ENCODE results near the gene P2RY14. TPM values are rescaled to one million over a fixed set of nuclear protein-coding genes. Genes with fewer than 3 reads are reported as not detected.
"Not testable (repeated sequence)": the region's sequence is repeated elsewhere in the genome, so short reads cannot be mapped to it uniquely, and the experiment has no call there.

P2RY14 gene
- total RNA-seq, 1 experiment from 2014 or later, result not detected

DNA sequence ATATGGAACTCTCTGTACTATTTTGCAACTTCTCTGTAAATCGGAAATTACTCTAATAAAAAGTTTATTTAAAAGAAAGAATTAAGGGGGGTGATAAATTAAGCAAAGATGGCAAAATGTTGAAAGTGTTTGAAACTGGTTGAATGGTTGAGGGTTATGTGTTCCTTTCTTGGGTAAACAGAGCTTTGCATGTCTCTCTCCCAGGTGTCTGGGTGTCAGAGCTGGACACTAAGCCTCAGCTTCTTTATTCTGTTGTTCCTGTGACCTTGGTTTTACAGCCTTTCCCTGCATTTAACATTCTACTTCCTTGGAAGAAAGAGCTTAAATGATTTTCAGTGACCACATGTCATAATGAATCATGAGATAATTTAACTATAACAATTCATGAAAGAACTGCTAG is 82.5 kb downstream of the P2RY14 start:
- DNase-seq (ENCODE audit: extremely low read depth, low read depth), result no peak

- no peak for DNase-seq (ENCODE audit: extremely low read depth, low read depth)
Observed at GRCh38 chr3:151192545-151192944, 85.8 kb downstream of the P2RY14 start.

- no peak for DNase-seq (ENCODE audit: extremely low read depth, low read depth)
Observed at GRCh38 chr3:151191095-151191494, 87.2 kb downstream of the P2RY14 start.

GRCh38 chr3:151183265-151183671 is 95.1 kb downstream of the P2RY14 start:
- no peak for DNase-seq (ENCODE audit: extremely low read depth, low read depth)

GRCh38 chr3:151182349-151183079 is 95.8 kb downstream of the P2RY14 start:
- no peak for DNase-seq (ENCODE audit: extremely low read depth, low read depth)

DNA sequence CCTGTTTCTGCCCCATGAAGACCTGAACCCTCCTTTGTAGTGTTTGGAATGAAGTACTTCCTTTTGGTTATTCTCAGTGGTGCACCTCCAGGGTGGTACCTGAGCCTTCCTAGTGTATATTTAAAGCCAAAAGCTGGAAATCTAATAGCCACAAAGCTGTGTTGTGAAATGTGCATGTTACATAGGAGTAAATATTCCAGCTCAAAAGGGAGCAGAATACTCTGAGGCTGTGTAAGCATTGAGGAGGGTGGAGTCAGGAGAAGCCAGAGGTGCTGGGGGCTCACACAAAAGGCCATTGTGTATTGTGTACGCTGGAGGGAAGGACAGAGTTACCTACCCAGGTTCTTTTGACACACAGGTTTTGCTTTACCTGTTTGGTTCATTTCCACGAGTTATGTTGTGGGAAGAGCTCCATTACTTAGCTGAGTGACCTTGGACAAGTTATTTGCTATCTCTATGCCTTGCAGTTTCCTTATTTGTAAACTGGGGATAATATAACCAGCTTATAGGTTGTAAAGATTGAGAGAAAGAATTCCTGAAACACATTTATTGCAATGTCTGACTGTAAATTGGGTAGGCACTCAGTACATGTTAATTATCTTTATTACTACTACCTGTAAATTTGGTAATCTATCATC is 100.0 kb downstream of the P2RY14 start:
- no peak for DNase-seq (ENCODE audit: extremely low read depth, low read depth)

DNA sequence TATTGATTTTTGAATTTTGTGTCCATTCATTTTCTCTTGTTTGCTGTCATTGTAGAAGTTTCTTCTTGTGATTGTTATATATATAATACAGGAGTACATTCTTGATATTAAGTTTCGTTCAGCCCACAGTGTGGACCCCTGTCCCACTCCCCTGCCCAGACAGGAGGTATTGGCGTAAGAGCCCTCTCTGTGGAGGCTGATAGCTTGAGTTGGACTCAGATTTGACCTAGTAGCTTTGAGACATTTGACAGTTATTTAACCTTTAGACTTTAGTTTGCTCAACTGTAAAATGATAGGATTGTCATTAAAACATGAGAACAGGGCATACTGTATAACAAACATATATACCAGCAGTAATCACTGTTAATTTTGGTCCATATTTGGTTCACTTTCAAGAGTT is 102.4 kb downstream of the P2RY14 start:
- no peak for DNase-seq (ENCODE audit: extremely low read depth, low read depth)

DNA sequence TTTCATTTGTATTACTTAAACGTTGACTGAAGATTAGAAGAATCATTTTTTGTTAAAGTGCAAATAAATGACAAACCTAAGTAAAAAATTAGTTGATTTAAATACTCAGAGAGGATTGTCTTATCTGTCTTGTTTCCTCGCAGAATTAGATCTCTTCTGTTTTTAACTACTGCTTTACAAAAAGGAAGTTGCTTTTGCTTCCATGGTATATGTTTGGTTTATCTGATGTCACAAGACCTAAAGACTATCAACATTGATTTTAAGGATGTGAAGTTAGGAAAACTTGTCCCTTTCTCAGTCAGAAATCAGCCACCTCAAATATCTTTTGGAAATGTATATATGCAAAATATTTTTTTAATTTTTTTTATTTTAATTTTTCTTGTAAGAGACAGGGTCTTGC is 104.0 kb downstream of the P2RY14 start:
- DNase-seq (ENCODE audit: extremely low read depth, low read depth), result no peak

DNA sequence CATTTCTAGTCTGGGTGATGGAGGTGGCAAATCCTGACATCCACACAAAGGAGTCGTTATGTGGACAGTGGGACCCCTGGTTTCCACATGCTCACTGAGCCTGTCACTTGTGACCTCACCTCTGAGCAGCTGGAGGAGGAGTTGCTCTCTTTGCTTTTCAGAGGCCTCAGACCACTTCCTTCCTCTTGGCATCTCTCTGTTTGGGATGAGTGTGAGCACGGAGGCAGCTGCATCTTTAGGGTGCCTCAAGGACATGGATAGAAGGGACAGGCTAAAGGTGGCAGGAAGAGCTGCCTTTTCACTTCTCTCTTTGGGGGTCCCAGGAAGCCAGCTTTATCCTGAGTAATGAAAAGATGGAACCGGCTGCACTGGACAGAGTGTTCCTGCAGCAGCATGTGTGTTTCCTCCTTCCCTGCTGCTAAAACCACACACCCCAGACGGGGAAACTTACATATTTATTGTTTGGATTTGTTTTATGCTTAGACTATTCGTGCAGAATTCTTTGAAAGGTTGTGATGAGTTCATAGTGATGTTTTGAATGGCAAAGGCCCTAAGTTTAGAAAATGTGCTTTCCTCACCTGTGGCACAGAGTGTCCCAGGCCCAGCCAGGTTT is 107.1 kb downstream of the P2RY14 start:
- DNase-seq (ENCODE audit: extremely low read depth, low read depth), result no peak

GRCh38 chr3:151169948-151170679 is 108.2 kb downstream of the P2RY14 start:
- DNase-seq (ENCODE audit: extremely low read depth, low read depth), result not testable (repeated sequence)

GRCh38 chr3:151169262-151169947 is 108.9 kb downstream of the P2RY14 start:
- DNase-seq (ENCODE audit: extremely low read depth, low read depth), result no peak

DNA sequence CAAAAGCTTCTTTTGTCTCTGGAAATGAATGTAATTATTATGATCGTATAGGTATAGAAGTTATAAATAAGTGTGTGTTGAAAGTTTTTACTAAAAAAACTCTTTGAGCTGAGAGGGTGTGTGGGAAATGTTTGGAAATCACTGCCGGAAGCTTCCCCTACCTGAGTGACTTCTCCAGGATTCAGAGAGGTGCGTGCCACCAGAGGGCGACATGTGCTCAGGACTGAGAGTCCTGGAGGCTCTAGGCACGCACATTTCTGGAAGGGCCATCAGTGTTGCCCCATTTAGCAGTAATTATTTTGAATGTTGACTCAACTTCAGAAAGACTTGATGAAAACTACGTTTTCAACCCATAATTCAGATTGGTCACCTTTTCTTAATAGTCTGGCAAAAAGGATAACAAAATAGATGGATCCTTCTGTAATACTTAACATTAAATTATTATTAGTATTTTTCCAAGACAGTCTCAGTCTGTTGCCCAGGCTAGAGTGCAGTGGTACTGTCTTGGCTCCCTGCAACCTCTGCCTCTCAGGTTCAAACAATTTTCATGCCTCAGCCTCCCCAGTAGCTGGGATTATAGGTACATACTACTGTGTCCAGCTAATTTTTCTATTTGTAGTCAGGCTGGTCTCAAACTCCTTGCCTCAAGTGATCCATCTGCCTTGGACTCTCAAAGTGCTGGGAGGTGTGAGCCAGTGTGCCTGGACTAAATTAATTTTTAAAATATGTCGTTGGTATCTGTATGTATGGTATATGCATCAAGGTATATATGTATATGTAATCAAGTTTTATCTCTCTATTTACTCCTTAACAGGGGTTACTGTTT is 109.9 kb downstream of the P2RY14 start:
- DNase-seq (ENCODE audit: extremely low read depth, low read depth), result peak; percentile 63

DNA sequence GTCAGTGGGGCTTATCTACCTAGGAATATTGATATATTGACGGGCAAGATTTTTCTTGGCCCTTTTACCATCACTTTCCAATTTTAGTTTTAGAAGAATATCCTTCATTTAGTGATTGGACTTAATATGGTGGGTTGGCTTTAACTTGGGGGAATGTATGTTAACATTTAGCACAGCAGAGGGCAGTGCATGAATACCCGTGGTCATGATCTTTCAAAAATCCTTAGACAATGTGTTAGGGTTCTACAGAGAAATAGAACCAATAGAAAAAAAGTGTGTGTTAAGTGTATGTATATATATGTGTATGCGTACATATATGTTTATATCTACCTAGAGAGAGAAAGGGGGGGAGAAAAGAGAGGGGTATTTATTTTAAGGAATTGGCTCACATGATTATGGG is 112.2 kb downstream of the P2RY14 start:
- no peak for DNase-seq (ENCODE audit: extremely low read depth, low read depth)

- no peak for DNase-seq (ENCODE audit: extremely low read depth, low read depth)
Observed at GRCh38 chr3:151165226-151165625, 113.1 kb downstream of the P2RY14 start.

Small RNA genes lying within 50 kb of the gene (small RNA-seq; reads per million reads assigned to genes)
- gene RNA5SP145, result 0.04 to 0.59 reads per million in 2 experiments

Other genes with a start within 250 kb of the P2RY14 start
- gene MED12L, start 192.9 kb downstream of the P2RY14 start, total RNA-seq (2014; rRNA removed; shearing (Covaris generic)), result 0.35 and 0.54 TPM in 2 replicates
- not detected in 2 replicates for gene GPR171, start 75.3 kb downstream of the P2RY14 start, total RNA-seq (2014; rRNA removed; shearing (Covaris generic))
- not detected in 2 replicates for gene GPR87, start 38.3 kb upstream of the P2RY14 start, total RNA-seq (2014; rRNA removed; shearing (Covaris generic))
- not detected in 2 replicates for gene P2RY13, start 51.0 kb upstream of the P2RY14 start, total RNA-seq (2014; rRNA removed; shearing (Covaris generic))
- gene P2RY12, start 106.2 kb upstream of the P2RY14 start, total RNA-seq (2014; rRNA removed; shearing (Covaris generic)), result not detected in 2 replicates
- 0.14 and 0.15 TPM in 2 replicates for gene IGSF10, start 182.5 kb upstream of the P2RY14 start, total RNA-seq (2014; rRNA removed; shearing (Covaris generic))

All from NCI-H460 (cell line).